GM10248 (cell line): ENCODE data around the gene RXFP1.

Experiments used
- CTCF ChIA-PET: fragments of 300-600 bp; sonication (Branson Sonifier 250); formaldehyde crosslinking; extraction: SDS; loops from one replicate; lab custom pipeline; 2021; ENCODE audit warnings: antibody characterized with exemption; lab: Yijun Ruan, JAX
- POLR2A ChIA-PET: fragments of 350-650 bp; sonication (Branson Sonifier 250); formaldehyde crosslinking; extraction: SDS; loops from one replicate; lab custom pipeline; 2020; ENCODE audit warnings: antibody characterized with exemption; lab: Yijun Ruan, JAX
- DNase-seq: peaks from one replicate; pipeline ENCODE4 v3.0.0; 2012; ENCODE audit errors: extremely low spot score
- TF ChIP-seq, protein P1 (sequence below): IDR thresholded peaks from 2 replicates; pipeline ENCODE4 v1.5.1; 2012; ENCODE audit warnings: mild to moderate bottlenecking, low read depth; ENCODE audit errors: extremely low read depth, missing control alignments, control extremely low read depth

The RXFP1 gene

DNA sequence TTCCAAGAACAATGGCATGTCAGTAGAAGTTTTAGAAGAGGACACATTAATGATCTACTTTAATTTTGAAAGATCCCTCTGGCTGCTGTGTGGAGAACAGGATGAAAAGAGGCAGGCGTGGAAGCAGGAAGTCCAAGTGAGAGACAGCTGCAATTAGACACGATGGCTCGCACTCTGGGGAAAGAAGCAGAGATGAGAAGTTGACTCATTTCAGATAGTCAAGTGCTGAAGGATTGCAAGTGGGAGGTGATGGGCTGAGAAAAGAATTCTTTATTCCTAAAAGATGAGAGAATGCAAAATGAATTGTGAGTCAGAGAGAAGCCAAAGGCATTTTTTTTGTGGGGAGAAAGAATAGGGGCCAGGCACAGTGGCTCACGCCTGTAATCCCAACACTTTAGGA is 16.5 kb downstream of the RXFP1 start:
- TF ChIP-seq, protein P1, sequence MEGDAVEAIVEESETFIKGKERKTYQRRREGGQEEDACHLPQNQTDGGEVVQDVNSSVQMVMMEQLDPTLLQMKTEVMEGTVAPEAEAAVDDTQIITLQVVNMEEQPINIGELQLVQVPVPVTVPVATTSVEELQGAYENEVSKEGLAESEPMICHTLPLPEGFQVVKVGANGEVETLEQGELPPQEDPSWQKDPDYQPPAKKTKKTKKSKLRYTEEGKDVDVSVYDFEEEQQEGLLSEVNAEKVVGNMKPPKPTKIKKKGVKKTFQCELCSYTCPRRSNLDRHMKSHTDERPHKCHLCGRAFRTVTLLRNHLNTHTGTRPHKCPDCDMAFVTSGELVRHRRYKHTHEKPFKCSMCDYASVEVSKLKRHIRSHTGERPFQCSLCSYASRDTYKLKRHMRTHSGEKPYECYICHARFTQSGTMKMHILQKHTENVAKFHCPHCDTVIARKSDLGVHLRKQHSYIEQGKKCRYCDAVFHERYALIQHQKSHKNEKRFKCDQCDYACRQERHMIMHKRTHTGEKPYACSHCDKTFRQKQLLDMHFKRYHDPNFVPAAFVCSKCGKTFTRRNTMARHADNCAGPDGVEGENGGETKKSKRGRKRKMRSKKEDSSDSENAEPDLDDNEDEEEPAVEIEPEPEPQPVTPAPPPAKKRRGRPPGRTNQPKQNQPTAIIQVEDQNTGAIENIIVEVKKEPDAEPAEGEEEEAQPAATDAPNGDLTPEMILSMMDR, result no peak
- CTCF ChIA-PET, result no interaction called here
- POLR2A ChIA-PET, result no interaction called here
- DNase-seq, result no peak

- ChIA-PET CTCF (no interaction called here), POLR2A (no interaction called here)
- DNase-seq, result no peak
- TF ChIP-seq, protein P1, result no peak
Observed at GRCh38 chr4:158538911-158539310, 17.2 kb downstream of the RXFP1 start.

DNA sequence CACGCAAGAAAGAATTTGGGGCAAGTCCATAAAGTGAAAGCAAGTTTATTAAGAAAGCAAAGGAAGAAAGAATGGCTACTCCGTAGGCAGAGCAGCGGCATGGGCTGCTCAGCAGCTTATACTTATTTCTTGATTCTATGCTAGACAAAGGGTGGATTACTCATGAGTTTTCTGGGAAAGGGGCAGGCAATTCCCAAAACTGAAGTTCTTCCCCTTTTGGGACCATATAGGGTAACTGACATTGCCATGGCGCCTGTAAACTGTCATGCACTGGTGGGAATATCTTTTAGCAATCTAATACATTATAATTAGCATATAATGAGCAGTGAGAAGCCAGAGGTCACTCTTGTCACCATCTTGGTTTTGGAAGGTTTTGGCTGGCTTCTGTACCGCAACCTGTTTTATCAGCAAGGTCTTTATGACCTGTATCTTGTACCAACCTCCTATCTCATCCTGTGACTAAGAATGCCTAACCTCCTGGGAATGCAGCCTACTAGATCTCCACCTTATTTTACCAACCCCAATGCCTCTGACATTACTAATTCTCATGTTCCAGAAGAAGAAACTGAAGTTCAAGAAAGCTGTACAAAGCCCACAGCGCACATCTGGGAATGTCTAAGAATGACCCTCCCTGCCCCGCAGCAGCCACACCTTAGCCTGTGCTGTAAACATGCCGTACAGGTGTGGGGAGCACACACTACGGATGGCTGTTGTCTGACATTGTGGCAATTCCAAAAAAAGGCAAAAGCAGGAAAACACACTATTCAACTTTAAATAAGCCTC is 18.6 kb downstream of the RXFP1 start:
- ChIA-PET POLR2A (no interaction called here), CTCF (no interaction called here)
- TF ChIP-seq, protein P1, result no peak
- DNase-seq, result no peak

DNA sequence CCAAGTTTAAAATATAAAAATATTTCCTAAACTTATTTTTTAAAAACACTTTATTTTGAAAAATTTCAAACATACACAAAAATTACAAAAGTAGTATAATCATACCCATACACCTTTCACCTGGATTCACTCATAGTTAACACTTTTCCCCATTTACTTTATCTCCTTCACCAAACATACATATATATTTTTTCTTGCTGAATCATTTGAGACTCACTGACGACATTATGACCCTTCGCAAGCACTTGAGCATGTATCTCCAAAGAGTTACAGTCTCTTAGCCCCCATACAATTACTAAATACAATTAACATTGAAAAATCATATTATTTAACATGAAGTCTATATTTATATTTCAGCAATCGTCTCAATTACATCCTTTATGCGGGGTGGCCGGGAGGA is 19.8 kb downstream of the RXFP1 start:
- no peak for DNase-seq
- TF ChIP-seq, protein P1, result no peak
- POLR2A ChIA-PET, result no interaction called here
- CTCF ChIA-PET, result no interaction called here

- ChIA-PET POLR2A (no interaction called here), CTCF (no interaction called here)
- DNase-seq, result no peak
- TF ChIP-seq, protein P1, result no peak
Observed at GRCh38 chr4:158543191-158543590, 21.5 kb downstream of the RXFP1 start.

GRCh38 chr4:158544141-158544540 is 22.5 kb downstream of the RXFP1 start:
- ChIA-PET POLR2A (no interaction called here), CTCF (interaction anchor here (1.0 kb wide), 1 partner anchor 10 kb away, joined by 3 read pairs; no protein-coding TSS in a partner anchor)
- no peak for DNase-seq
- TF ChIP-seq, protein P1, result no peak
